AG09309 (cell line): ENCODE measurements around the gene PASK.

Experiments used
- DNase-seq: peaks from one replicate; pipeline ENCODE4 v3.0.0-alpha.2; 2010; ENCODE audit warnings: low read depth
- H3K4me3 ChIP-seq: 2 replicates; pipeline ENCODE4 v1.5.1; 2011; ENCODE audit warnings: mild to moderate bottlenecking, low read depth, low read length, moderate library complexity; ENCODE audit not compliant: control insufficient read depth
- CTCF ChIP-seq: IDR thresholded peaks from 2 replicates; pipeline ENCODE4 v1.5.1; 2011; ENCODE audit warnings: mild to moderate bottlenecking, low read depth, low read length, inconsistent platforms; ENCODE audit not compliant: insufficient read depth, control insufficient read depth; ENCODE audit errors: missing control alignments

The PASK gene

DNA sequence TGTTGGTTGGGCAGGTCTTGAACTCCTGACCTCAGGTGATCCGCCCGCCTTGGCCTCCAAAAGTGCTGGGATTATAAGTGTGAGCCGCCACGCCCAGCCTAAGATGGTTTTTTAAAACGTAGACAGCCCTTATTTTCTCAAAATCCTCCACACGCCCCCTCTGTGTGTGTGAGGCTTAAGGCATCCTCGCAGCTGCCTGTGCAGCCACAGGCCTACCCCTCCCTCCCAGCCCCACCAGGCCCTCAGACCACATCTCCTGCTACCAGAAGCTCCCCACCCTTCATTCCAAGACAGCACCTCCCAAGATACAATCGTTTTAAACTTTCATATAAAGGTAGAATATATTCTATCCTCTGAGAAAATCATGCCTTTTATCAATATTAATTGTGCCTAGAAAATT lies 44.0 kb upstream of the PASK start:
- no peak for DNase-seq
- TF ChIP-seq CTCF, result no peak

DNA sequence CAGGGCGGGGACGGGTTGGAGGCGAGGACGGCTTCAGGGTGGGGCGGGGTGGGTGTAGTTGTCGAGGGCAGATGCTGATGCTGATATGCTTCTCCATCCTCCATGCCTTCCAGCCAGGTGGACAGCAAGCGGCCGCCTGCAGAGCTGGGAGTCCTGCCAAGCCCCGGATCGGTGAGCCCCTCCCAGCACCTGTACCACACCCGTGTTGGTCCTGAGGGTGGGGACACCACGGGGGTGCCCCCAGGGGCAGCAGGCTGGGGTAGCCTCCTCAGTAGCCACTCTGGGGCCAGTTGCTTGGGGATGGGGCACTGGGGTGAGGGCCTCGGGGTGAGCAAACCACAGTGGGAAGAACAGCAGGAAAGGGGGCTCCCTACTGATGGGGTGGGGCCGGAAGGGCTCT lies 41.8 kb upstream of the PASK start:
- TF ChIP-seq CTCF, result no peak
- no peak overlapping the region for H3K4me3 ChIP-seq
- no peak for DNase-seq

More for the DNA sequence above, 44.0 kb upstream of the PASK start:
- no peak overlapping the region for H3K4me3 ChIP-seq

- no peak for TF ChIP-seq CTCF
- no peak for DNase-seq
- H3K4me3 ChIP-seq, result no peak overlapping the region
Observed at GRCh38 chr2:241190291-241190981, 41.2 kb upstream of the PASK start.

GRCh38 chr2:241189856-241190201 lies 40.6 kb upstream of the PASK start:
- no peak for DNase-seq
- TF ChIP-seq CTCF, result no peak
- H3K4me3 ChIP-seq, result no peak overlapping the region

DNA sequence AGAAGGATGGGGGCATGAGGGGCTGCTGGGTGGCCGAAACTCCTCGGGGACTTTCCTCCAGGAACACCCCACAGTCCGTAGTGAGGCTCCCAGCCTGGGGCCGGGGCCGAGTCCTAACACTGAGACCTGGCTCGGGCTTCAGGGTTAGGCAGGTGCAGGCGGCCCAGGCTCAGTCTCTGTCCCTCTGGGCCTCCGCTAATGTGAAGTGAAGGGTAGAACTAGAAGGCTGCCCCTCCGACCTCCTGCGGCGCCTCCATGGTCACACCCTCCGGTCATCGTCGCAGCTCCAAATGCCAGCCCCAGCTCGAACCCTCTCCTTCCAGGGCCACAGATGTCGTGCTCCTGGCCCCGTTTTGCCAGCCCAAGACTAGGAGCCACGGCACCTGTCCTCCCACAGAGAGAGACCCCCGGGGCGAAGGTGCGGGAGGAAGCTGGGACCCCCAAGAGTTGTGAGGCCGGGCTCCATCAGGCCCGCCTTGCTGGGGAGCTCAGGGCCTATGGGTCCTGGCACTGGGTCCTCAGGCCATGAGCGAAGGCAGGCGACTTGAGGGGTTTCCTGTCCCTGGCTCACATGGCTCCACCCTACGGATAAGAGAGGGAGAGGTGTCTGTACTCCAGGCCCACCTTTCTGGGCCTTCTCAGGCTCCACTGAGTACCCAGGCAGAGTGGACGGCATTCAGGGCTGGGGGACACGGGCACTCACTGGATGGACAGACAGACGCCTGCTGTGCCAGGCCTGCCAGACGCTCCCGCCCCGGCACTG lies 40.0 kb upstream of the PASK start:
- H3K4me3 ChIP-seq, result no peak overlapping the region
- no peak for DNase-seq

More for the DNA sequence above, 40.0 kb upstream of the PASK start:
- no peak for TF ChIP-seq CTCF
